ENCODE results near the gene NHLRC4.

DNA sequence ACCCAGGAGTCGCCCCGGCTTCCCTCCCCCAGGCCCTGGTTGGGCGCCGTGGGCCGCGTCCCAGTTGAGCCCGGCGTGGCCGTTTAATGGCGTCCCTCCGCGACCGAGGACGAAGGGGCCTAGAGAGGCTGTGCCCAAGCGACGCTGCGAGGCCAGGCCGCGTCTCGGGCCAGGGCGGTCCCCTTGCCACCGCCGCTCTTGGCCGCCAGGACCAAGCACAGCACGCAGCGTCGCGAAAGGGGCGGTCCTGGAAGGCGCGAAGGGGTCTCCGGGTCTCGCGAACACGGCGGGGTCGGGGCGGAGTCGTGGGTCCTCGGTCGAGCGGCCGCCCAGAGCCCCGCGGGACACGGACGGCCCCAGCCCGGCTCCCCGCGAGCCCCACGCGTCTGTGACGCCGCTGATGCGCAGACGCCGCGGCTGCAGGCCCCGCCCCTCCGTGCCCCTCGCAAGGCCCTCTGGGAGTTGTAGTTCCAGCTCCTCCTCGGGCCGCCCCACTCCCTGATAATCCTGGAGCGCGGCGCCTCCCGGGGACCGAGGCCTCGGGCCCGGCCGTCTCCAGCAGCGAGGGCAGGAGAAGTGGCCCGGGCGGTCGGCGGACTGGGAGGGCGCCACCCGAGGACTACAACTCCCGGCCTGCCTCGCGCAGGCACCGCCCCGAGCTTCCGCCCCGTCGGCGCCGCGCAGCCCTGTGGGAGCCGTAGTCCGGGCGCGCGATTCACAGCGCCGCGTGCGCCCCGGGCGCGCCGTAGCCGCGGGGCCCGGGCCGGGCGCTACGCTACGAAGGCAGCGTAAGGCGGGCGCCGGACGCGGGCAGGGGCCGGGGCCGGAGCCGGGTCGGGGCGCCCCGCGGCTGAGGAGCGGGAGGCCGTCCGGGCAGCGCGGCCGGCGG lies 39.5 kb upstream of the NHLRC4 start, which contains the start of gene CAPN15:
- TF ChIP-seq, protein P1, sequence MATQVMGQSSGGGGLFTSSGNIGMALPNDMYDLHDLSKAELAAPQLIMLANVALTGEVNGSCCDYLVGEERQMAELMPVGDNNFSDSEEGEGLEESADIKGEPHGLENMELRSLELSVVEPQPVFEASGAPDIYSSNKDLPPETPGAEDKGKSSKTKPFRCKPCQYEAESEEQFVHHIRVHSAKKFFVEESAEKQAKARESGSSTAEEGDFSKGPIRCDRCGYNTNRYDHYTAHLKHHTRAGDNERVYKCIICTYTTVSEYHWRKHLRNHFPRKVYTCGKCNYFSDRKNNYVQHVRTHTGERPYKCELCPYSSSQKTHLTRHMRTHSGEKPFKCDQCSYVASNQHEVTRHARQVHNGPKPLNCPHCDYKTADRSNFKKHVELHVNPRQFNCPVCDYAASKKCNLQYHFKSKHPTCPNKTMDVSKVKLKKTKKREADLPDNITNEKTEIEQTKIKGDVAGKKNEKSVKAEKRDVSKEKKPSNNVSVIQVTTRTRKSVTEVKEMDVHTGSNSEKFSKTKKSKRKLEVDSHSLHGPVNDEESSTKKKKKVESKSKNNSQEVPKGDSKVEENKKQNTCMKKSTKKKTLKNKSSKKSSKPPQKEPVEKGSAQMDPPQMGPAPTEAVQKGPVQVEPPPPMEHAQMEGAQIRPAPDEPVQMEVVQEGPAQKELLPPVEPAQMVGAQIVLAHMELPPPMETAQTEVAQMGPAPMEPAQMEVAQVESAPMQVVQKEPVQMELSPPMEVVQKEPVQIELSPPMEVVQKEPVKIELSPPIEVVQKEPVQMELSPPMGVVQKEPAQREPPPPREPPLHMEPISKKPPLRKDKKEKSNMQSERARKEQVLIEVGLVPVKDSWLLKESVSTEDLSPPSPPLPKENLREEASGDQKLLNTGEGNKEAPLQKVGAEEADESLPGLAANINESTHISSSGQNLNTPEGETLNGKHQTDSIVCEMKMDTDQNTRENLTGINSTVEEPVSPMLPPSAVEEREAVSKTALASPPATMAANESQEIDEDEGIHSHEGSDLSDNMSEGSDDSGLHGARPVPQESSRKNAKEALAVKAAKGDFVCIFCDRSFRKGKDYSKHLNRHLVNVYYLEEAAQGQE (IDR thresholded peaks at IDR 0.05): no peak
- TF ChIP-seq CTCF (IDR thresholded peaks at IDR 0.05; ENCODE audit: low read depth, low read length, missing input control): peak; percentile 9

All from liver (tissue), 2 donors.